C4-2B (cell line): ENCODE measurements around the gene KDM4E.

ENCODE experiments used
- H3K27ac ChIP-seq: fragments of 450-650 bp; 2 replicates; pipeline ENCODE4 v1.5.1; 2017
- ZFX ChIP-seq: fragments of 450-650 bp; IDR thresholded peaks from 2 replicates; pipeline ENCODE4 v1.6.1; 2017
- TF ChIP-seq, protein P1 (sequence below): fragments of 450-650 bp; conservative IDR thresholded peaks from 2 replicates; pipeline ENCODE4 v1.5.1; 2017; ENCODE audit warnings: mild to moderate bottlenecking

KDM4E gene

GRCh38 chr11:95054356-95054755 lies 29.3 kb downstream of the KDM4E start:
- no peak overlapping the region for H3K27ac ChIP-seq
- no peak for TF ChIP-seq ZFX
- TF ChIP-seq, protein P1, sequence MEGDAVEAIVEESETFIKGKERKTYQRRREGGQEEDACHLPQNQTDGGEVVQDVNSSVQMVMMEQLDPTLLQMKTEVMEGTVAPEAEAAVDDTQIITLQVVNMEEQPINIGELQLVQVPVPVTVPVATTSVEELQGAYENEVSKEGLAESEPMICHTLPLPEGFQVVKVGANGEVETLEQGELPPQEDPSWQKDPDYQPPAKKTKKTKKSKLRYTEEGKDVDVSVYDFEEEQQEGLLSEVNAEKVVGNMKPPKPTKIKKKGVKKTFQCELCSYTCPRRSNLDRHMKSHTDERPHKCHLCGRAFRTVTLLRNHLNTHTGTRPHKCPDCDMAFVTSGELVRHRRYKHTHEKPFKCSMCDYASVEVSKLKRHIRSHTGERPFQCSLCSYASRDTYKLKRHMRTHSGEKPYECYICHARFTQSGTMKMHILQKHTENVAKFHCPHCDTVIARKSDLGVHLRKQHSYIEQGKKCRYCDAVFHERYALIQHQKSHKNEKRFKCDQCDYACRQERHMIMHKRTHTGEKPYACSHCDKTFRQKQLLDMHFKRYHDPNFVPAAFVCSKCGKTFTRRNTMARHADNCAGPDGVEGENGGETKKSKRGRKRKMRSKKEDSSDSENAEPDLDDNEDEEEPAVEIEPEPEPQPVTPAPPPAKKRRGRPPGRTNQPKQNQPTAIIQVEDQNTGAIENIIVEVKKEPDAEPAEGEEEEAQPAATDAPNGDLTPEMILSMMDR: no peak

GRCh38 chr11:95055283-95055897 lies 30.3 kb downstream of the KDM4E start:
- TF ChIP-seq, protein P1: no peak
- no peak for TF ChIP-seq ZFX
- no peak overlapping the region for H3K27ac ChIP-seq

- TF ChIP-seq, protein P1: no peak
- no peak for TF ChIP-seq ZFX
- no peak overlapping the region for H3K27ac ChIP-seq
Observed at GRCh38 chr11:95057959-95058358, 32.9 kb downstream of the KDM4E start.

- TF ChIP-seq ZFX: no peak
- TF ChIP-seq, protein P1: no peak
- H3K27ac ChIP-seq: no peak overlapping the region
Observed at GRCh38 chr11:95058621-95059020, 33.6 kb downstream of the KDM4E start.

DNA sequence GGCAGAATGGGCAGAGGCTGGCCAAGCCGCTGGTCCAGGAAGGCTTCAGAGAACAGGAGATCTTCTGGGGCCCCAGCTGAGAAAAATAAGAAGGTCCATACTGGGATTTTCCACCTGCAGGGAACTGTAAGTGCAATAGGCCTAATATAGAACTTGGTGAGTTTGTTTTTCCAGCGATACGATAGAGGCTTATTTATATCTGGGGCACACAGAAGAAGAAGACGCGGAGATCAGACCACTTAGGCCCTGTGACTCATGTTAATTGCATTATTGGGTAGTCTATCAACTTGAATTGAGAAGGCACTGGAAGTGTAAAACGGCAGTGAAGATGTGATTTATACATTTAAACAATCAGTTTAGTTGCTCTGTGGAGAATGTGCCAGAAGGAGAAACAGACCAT lies 34.0 kb downstream of the KDM4E start:
- no peak overlapping the region for H3K27ac ChIP-seq
- TF ChIP-seq, protein P1: no peak
- TF ChIP-seq ZFX: no peak

- H3K27ac ChIP-seq: no peak overlapping the region
- TF ChIP-seq, protein P1: no peak
- TF ChIP-seq ZFX: no peak
Observed at GRCh38 chr11:95065336-95065735, 40.3 kb downstream of the KDM4E start.

- H3K27ac ChIP-seq: peak within 1 kb of the TSS; percentile 88
- no peak for TF ChIP-seq ZFX
- TF ChIP-seq, protein P1: no peak
Observed at GRCh38 chr11:95066716-95067038, 41.6 kb downstream of the KDM4E start, which contains the start of gene SRSF8. SRSF8 (plus strand) TSS chr11:95066919; CDS start chr11:95067227, 308 bp downstream.
